GM19043 (cell line): ENCODE results near the gene NAPSA.
A peak's percentile ranks its signal among the peaks of the same experiment; 100 is the strongest.

Source experiments
- ATAC-seq: cut with Tn5 transposase; IDR thresholded peaks from one replicate; pipeline ENCODE4 v1.9.1; 2021; ENCODE audit warnings: low read depth; ENCODE audit not compliant: unreplicated experiment

The NAPSA gene

DNA sequence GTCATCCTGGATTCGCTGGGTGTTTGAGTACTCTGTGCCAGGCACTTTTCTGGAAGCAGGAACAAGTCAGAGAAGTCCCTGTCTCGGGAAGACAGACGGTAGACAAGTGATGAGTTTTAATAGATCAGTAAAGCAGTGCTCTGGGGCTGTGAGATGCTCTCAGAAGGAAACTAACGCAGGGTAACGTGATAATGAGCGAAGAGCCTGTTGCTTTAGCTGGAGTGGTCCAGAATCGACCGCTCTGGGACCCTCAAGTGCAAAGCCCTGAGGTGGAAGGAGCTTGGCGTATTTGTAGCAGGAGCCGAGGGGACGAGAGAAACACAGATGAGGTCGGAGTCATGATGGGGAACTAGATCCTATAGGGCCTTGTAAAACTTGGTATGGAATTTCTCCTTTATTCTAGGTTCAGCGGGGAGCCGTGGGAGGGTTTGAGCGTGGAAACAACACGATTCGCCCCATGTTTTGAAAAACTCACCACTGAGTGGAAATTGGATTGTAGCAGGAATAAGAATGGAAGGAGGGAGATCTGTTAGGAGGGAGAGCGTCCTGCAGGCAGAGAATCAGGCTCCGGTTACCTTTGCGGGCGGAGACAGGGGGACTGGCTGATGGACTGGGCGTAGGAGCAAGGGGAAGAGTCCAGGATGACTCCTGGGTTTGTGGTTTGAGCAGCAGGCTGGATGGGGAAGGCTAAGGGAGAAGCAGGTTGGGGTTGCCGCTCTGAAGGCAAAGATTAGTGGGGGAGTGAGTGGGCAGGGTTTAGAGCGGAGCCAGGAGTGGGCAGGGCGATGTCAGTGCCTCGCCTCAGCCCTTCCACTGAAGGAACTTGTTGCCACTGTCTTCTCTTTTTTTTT, 19.5 kb upstream of the NAPSA start:
- ATAC-seq, result peak; percentile 7

DNA sequence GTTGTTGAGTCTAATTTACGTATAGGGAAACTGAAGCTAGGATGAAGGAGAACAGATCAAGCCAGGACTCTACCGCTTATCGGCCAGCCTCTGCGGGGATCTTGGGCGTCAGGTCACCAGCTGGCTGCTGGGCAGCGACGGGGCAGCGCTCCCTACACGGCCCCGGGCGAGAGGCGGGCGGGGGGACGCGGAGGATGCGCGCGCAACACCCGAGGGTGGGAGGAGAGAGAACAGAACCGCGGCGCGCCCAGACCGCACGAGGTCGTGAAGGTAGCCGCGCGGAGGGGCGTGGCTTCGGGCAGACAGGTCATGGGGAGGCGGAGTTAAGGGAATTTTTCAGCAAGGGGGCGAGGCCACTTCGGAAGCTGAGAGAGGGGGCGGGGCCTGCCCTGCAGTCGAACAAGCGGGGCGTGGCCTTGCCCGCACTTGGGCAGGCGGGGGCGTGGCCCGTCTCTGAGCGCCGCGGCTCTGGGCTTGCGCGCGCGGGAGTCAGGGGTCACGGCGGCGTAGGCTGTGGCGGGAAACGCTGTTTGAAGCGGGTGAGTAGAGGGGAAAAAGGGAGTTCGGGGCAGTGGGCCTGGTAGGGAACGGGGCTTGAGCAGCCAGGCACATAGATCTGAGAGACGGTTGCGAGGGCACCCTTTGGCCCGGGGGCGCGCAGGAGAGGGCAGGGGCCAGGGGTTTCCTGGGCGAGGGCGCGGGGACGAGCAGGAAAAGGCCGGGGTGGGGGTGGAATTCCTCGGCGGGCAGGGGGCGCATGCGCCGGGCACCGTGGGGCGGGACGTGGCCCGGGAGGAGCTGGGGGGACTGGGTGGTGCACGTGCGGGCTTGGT, 18.6 kb upstream of the NAPSA start, which contains the start of gene POLD1:
Gene POLD1, plus strand, starts transcription at position 496 of the 833 bp plus-strand sequence. CDS start 14,505 bp downstream, outside the sequence.
- ATAC-seq, result peak; percentile 82

DNA sequence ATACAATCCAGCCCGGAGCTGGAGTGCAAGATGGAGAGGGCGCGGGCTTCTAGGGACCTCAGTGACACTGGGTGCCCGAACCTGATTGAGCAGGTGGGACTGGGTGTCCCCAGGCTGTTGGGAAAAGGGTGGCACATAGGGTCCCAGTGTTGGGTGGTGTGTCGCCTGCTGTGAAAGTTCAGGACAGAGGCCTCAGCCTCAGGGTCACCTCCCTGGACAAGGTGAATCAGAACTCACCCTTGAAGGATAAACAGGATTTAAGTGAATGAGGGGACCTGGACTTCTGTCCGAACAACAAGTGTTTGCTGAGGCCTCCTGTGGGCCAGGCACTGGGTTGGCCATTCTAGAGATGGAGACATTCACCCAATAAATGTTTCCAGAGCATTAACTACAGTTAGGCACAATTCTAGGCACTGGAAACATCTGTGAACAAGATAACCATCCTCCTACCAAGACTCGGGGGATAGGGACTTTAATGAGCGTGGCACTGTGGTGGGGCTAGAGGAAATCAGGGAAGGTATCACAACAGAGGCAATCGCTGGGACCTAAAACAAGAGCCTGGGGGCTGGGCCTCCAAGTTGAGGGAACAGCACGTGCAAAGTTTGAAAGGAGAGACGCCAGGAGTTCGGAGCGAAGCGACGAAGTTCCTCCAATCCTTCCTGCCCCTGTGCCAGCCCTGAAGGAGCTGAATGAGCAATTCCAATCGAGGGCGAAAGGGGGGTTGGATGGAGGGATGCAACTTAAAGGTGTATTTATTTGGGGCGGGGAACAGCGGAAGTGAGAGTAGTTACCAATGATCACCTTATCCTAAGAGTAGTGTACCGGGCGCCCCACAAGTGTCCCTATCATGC, 17.8 kb upstream of the NAPSA start:
- ATAC-seq, result no peak

DNA sequence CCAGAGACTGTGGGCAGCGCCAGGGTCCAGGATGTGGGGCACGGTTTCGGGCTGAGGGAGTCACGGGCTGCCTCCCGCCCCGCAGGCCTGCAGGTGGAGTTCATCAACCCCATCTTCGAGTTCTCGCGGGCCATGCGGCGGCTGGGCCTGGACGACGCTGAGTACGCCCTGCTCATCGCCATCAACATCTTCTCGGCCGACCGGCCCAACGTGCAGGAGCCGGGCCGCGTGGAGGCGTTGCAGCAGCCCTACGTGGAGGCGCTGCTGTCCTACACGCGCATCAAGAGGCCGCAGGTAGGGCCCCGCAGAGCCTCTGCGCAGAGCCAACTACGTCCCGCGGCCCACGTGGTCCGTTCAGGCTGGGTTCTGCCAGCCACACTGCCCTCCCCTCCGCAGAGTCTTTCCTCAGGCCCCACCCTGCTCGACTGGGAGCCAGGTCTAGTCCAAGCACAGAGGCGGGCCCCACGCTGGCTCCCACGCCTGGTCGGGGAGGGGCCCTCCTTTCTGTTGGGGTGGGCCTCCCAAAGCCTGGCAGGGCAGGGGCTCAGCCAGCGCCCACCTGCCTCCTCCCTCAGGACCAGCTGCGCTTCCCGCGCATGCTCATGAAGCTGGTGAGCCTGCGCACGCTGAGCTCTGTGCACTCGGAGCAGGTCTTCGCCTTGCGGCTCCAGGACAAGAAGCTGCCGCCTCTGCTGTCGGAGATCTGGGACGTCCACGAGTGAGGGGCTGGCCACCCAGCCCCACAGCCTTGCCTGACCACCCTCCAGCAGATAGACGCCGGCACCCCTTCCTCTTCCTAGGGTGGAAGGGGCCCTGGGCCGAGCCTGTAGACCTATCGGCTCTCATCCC, 16.7 kb upstream of the NAPSA start:
- ATAC-seq, result no peak

GRCh38 chr19:50380751-50381151, 15.3 kb upstream of the NAPSA start:
- no peak for ATAC-seq

- ATAC-seq, result no peak
Measured at GRCh38 chr19:50380137-50380536, 14.7 kb upstream of the NAPSA start.

DNA sequence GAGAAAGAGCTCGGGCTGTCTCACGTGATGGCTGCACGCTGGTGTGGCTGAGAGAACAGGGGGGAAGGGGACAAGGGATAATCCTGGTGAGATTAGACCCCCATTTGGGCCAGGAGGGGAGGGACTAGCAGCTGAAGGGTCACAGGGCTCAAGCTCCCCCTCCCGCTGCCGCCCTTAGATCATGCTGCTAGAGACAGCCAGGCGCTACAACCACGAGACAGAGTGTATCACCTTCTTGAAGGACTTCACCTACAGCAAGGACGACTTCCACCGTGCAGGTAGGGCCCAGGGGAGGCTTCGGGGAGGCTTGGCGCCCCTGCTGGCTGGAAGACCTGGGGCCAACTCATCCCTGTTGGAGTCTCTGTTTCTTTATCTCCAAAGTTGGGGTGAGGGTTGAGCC, 14.2 kb upstream of the NAPSA start:
- ATAC-seq, result no peak

- no peak for ATAC-seq
Measured at GRCh38 chr19:50378863-50379236, 13.4 kb upstream of the NAPSA start.

- no peak for ATAC-seq
Measured at GRCh38 chr19:50378169-50378862, 12.9 kb upstream of the NAPSA start.

GRCh38 chr19:50377517-50377916, 12.1 kb upstream of the NAPSA start:
- ATAC-seq, result no peak

DNA sequence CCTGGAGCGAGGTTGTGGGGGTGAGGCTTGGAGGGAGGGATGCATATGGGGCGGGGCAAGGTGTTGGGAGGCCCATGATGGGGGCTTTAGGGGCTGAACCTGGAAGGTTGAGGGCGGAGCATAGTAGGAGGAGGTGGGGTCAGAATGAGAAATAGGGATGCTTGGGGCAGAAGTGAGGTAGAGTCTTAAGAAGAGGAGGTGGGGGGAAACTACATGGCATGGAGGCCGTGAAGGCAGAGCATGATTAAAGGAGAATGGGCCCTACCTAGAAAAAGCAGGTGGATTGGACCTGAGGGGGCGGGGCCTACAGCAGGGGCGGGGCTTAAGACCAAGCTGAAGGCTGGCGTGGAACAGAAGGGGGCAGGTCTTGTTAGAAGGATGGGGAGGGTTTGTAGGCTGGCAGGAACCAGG, 11.6 kb upstream of the NAPSA start:
- no peak for ATAC-seq

DNA sequence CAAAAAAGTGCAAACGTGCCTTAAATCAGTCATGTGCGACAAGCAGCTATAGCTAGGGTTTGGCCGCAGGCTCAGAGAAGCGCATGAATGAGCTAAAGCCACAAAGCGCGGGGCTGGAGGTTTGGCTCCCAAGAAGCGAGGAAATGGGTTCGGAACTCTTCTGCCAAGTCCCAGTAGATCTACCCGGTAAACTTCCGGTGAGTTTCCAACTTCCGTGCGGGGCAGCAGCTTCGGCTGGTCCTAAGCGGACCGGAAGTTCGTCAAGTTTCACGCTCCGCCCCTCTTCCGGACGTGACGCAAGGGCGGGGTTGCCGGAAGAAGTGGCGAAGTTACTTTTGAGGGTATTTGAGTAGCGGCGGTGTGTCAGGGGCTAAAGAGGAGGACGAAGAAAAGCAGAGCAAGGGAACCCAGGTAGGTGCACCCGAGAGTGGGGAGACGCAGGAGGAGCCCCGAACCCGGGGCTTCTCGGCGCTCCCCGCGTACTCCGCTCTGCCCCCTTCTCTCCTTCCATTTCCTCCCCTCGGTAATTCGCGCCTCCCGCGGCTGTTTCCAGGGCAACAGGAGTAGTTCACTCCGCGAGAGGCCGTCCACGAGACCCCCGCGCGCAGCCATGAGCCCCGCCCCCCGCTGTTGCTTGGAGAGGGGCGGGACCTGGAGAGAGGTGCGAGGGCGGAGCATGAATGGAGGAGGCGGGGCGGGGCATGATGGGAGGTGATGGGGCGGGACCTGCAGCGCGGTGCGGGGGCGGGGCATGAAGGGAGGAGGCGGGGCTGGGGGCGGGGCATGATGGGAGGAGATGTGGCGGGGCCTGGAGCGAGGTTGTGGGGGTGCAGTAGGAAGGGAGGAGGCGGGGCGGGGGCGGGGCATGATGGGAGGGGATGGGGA, 11.0 kb upstream of the NAPSA start, which contains the start of gene NR1H2:
Gene NR1H2, plus strand, starts transcription at position 292 of the 885 bp plus-strand sequence. CDS start 1,149 bp downstream, outside the sequence.
- peak; percentile 71 for ATAC-seq

GRCh38 chr19:50371914-50372475, 6.6 kb upstream of the NAPSA start:
- ATAC-seq, result no peak

GRCh38 chr19:50368649-50369570, 3.5 kb upstream of the NAPSA start:
- ATAC-seq, result no peak

DNA sequence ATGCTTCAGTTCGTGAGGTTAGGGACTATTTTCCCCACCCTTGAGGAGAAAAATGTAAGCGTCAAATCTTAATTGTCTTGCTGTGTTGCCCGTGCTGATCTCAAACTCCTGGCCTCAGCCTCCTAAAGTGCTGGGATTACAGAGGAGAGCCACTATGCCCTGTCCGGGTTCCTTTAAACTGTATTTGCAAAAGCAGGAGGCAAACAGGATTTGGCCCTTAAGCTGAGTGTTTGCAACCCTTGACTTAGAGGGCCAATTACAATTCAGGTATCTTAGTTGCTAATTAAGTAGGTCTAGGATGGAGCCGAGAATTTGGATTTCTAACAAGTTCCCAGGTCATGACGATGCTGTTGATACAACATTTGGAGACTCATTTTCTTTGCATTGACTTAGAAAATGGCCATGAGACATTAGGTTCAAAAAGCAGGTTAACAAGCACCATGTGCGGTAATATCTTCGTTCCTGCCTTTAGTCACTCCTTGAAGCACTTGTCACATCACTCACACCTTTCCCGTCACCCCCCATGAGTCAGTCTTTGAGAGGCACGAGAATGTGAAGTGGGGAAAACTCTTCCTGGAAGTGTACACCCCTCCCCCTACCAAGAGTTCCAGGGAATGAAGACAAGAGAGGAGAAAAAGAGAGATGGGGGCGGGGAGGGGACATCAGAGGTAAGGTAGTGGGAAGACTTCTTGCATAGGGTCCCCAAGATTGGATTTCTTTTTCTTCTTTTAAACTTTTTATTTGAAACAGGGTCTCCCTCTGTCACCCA, 2.6 kb downstream of the NAPSA start:
- no peak for ATAC-seq

DNA sequence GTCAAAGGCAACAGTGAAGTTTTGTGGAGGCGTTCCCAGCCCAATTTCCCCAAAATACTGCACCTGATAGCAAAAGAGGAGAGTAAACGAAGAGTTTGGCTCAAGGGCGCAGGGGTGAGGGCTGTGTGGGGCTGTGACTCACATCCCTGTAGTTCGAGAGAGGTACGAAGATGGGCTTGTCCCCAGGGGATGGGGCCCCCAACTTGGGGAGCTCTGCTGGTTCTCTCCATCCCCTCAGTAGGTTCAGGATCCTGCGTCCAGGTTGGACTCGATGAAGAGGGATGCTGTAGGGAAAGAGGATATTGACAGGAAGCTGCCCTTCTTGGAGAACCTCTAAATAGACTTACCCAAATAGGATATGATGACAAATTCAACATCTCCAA, 3.4 kb downstream of the NAPSA start:
- no peak for ATAC-seq
